HG03575 (cell line): Measurements from ENCODE around the gene SPTB.

Experiments used
- ATAC-seq: cut with Tn5 transposase; IDR thresholded peaks from one replicate; pipeline ENCODE4 v1.9.1; 2021; ENCODE audit not compliant: unreplicated experiment, insufficient number of reproducible peaks, low FRiP score; ENCODE audit errors: extremely low read depth

Gene SPTB

DNA sequence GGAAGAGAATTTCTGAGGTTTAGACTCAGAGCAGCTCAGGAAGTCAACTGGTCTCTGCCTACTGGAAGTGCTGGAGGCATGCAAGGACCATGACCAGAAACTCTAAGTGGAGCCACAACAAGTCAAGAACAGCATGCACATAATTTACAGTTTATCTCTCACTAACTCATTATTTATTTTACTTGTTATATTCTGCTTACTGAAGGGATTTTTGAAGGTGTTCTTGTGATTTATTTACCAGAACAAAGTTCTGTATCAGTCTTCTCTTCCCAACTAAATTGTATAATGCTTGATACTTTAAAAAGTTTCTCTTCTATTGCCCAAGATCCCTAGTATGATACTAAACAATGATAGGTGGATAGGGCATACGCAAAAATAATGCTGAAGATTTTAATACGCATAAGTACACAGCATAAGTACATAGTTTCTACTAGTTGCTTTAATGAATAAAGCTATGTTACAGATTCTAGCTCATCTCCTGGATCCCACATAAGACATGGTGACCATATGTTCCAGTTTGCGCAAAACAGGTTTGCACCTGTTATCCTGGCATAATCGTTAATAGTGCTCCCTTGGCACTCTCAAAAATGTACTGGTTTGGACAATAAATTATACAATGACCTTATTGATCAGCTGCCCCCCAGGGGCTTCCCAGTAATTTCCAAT is 11.6 kb upstream of the SPTB start:
- ATAC-seq: no peak

DNA sequence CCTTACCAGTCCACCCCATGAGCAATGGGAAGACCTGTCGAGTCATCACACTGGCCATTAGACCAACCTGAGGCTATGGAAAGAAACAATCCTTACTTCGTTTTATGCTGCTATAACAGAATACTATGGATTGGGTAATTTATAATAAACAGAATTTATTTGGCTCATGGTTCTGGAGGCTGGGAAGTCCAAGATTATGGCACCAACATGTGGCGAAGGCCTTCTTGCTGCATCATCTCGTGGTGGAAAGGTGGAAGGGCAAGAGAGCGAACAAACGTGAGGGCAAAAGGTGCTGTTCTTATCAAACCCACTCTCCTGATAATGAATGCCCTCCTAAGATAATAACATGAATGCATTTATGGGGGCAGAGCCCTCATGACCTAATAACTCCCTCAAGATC is 9.6 kb upstream of the SPTB start:
- no peak for ATAC-seq

DNA sequence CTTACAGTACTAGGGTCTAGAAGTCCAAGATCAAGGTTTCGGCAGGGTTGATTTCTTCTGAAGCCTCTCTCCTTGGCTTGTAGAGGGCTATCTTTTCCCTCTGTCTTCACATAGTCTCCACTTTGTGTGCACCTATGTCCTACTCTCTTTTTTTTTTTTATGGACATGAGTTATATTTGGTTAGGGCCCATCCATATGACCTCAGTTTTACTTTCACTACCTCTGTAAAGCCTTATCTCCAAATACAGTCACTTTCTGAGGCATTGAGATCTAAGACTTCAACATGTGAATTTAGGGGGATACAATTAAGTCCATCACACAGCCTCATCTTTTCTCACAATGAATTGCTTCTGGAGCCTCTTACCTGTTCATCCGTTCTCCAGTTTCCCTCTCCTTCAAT is 5.9 kb upstream of the SPTB start:
- ATAC-seq: no peak

DNA sequence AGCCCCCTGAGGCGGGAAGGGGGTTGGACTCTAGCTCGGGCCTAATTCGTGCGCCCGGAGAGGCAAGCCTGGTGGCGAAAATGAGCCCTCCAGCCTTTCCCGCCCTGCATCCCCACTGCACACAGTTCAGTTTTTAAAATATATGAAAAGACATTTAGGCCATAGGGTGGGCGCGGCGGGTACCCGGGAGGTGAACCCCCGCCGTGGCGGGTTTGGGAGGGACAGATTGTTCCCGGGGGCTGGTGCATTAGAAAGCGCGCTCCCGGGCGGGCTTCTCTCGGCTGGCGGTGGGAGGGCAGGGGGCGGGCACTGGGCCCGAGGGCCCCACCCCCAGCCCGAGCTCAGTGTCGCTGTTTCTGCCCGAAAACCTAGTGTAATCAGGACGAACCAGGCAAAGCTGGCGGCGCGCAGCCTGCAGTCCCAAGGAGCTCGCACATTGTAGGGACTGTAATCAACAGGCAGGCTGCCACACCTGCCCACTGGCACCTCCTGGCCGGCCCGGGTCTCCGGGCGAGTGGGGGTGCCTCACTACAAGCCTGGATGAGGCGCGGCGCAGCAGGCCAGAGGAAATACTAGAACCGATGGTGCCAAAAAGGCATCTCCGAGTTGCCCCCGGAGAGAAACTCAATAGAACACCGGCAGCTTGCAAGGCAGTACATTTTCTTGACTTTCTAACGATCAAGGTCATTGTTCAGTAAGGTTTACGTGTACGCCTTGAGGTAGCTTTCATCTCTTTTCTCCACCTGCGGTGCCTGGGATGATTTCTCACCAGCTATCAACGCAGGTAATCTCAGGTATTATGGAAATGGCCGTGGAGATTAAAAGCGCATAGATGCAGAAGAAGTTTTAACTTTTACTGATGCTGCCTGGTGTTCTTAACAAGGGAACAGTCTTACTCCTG is 764 bp upstream of the SPTB start:
- ATAC-seq: no peak

DNA sequence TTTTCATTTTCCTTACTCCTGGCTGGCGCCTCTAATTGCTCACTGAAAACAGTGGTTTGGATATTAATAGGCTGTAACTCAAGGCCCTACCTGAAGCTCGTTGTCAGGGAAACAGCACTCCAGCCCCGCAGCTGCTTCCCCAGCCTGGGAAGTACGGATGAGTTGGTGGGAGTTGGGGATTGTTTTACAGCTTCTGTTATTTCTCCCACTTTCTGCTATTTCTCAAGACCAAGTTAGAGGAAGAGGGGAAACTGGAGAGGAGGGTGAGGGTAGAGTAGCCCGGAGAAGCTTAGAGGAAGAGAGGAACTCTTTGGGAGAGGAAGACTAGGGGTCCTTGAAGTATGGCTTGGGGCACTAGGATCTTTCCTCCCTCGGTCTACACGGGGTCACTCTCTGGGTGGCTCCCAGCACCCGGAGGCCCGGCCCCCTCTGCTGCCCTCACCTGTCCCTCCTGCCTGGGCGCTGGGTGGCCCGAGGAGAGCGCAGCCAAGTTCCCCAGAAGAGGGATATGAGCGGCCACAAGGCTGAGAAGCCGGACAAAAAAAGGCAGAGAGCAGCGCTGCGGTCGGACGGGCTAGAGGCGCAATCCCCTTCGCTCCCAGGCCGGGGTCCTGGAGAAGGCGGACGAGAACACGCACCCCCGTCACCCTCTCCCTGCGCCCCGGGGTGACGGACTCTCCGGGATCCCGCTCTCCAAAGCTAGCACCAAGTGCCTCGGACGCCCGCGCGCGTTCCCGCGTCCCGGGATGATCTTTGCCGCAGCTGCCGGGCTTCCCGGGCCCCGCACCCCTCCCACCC is 671 bp downstream of the SPTB start:
- no peak for ATAC-seq

- ATAC-seq: no peak
These were observed 1.9 kb downstream of the SPTB start for GRCh38 chr14:64877846-64878245.

GRCh38 chr14:64875350-64875749 is 4.4 kb downstream of the SPTB start:
- ATAC-seq: no peak

- no peak for ATAC-seq
These were observed 6.0 kb downstream of the SPTB start for GRCh38 chr14:64873506-64874219.

GRCh38 chr14:64871344-64871743 is 8.4 kb downstream of the SPTB start:
- ATAC-seq: no peak

DNA sequence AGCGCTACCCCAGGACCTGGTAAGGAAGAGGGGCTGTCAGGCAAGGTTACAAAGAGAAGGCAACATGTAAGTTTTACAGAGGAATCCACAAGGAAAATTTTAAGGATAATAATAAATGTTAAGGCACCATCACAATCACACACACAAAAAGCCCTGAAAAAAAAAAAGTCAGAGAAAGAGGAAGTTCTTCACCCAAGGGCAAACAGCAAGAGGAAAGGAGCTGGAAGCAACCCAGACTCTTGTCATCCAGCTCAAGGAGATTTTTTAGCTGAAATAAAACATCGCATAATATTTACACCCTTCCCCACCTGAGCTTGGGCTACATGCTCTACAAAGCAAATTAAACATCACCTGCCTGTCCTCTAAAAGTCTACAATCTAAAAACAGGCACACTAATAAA is 9.5 kb downstream of the SPTB start:
- ATAC-seq: no peak

DNA sequence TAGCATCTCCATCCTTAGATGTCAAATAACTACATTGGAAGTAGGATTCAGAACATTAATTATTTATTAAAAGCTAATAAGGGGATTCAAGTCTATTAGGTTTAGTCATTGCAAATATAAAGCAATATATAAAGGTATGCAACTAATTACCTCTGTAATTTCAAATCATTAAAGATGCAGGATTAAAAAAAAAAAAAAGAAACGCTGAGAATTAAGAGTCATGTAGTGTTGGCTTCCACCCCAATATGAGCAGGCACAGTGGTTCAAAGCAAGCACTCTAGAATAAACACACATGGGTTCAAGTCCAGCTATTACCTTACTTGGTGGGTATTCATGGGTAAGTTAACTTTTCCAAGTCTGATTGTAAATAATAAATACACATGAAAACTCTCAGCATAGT is 10.9 kb downstream of the SPTB start:
- no peak for ATAC-seq

DNA sequence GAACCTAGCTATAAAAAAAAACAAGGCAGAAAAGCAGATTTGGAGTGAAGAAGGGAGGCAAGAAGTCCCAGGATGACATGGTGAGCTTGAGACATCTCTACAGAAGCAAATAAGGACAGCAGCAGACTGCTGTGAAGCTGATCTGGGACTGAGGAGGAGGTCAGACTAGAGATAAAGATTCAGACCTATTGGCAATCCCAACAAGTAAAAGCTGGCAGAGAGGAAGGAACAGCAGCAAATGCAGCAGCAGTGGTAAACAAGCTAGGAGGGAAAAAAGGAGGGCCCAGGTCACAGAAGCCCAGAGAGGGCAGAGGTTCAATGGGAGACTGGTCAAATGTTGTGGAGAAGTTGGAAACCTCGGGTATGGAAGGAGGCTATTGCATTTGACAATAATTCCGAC is 11.3 kb downstream of the SPTB start:
- no peak for ATAC-seq

- ATAC-seq: no peak
These were observed 12.5 kb downstream of the SPTB start for GRCh38 chr14:64867182-64867581.

GRCh38 chr14:64865992-64866391 is 13.7 kb downstream of the SPTB start:
- no peak for ATAC-seq

GRCh38 chr14:64865109-64865508 is 14.6 kb downstream of the SPTB start:
- ATAC-seq: no peak

GRCh38 chr14:64864258-64864657 is 15.4 kb downstream of the SPTB start:
- no peak for ATAC-seq

DNA sequence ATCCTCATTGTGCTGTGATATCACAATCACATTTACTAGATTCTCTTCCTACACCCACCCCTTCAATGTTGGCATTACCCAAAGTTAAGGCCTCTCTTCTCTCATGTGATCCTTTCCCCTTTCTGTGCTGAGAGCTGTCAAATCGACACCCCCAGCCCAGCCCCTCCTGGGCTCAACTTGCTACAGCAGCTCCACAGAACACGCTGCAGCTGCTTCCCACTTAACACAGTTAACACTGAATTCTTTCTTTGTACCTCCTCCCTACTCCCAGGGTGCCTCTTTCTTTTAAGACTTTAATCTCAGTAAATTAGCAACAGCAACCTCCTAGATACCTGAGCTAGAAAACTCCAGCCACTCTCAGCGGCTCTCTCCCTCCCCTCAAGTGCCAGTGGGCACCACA is 17.8 kb downstream of the SPTB start:
- no peak for ATAC-seq

DNA sequence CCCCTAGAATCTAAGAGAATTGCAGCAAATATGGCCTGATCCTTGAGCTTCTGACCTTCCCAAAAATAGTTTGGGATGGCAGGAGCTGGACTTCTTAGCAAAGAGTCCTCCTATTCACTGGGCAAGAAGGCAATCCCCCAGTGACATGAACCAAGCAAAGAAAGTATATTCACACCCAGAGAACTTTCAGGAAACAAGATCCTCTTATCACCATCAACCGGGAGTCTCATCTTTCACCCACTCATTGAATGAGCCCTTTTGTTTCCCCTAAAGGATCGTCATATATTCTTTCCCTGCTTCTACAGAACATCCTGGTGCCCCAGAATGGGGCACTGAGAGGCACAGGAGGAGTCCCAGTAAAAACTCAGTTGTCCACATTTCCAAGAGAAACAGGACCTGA is 19.7 kb downstream of the SPTB start:
- no peak for ATAC-seq
